ENCODE results near the gene MYO7A.

DNA sequence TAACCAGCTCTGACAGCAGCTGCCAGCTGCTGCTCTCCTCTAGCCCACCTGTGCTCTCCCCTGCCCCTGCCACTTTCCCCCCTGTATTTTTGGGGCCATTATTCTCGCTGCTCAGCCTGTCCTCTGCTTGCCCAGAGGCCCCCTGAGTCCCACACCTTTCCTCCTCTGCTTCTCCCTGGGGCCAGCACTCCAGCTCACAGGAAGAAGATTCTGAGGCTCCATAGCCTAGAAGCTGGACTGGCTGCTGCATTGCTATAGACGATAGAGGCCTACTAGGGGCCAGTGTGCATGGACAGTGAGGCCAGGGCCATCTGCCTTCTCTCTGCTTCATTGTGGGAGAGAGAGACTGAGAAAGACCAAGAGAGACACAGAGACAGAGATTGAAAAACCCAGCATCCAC, 24.7 kb upstream of the MYO7A start:
- TF ChIP-seq CTCF (conservative IDR thresholded peaks at IDR 0.05; ENCODE audit: low read depth in 2 of 2) (no peak), EZH2 (IDR thresholded peaks at IDR 0.05; ENCODE audit: low read depth, unreplicated experiment) (no peak), POLR2AphosphoS5 (IDR thresholded peaks at IDR 0.05; ENCODE audit: low read depth) (no peak), NANOG (IDR thresholded peaks at IDR 0.05; ENCODE audit: borderline replicate concordance) (no peak), EZH2phosphoT487 (IDR thresholded peaks at IDR 0.05; ENCODE audit: unreplicated experiment) (no peak), CREB1 (CRISPR knock-in tag; IDR thresholded peaks at IDR 0.05; ENCODE audit: low read depth) (no peak), JUNB (IDR thresholded peaks at IDR 0.05; ENCODE audit: unreplicated experiment) (no peak), STAT1 (IDR thresholded peaks at IDR 0.05; ENCODE audit: unreplicated experiment) (no peak), ETS1 (IDR thresholded peaks at IDR 0.05) (no peak), ZNF331 (CRISPR knock-in tag; IDR thresholded peaks at IDR 0.05; ENCODE audit: low read depth) (no peak), ZNF114 (CRISPR knock-in tag; IDR thresholded peaks at IDR 0.05) (no peak)
- TF ChIP-seq, protein P1, sequence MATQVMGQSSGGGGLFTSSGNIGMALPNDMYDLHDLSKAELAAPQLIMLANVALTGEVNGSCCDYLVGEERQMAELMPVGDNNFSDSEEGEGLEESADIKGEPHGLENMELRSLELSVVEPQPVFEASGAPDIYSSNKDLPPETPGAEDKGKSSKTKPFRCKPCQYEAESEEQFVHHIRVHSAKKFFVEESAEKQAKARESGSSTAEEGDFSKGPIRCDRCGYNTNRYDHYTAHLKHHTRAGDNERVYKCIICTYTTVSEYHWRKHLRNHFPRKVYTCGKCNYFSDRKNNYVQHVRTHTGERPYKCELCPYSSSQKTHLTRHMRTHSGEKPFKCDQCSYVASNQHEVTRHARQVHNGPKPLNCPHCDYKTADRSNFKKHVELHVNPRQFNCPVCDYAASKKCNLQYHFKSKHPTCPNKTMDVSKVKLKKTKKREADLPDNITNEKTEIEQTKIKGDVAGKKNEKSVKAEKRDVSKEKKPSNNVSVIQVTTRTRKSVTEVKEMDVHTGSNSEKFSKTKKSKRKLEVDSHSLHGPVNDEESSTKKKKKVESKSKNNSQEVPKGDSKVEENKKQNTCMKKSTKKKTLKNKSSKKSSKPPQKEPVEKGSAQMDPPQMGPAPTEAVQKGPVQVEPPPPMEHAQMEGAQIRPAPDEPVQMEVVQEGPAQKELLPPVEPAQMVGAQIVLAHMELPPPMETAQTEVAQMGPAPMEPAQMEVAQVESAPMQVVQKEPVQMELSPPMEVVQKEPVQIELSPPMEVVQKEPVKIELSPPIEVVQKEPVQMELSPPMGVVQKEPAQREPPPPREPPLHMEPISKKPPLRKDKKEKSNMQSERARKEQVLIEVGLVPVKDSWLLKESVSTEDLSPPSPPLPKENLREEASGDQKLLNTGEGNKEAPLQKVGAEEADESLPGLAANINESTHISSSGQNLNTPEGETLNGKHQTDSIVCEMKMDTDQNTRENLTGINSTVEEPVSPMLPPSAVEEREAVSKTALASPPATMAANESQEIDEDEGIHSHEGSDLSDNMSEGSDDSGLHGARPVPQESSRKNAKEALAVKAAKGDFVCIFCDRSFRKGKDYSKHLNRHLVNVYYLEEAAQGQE (IDR thresholded peaks at IDR 0.05; ENCODE audit: unreplicated experiment), result no peak
- TF ChIP-seq, protein P2, sequence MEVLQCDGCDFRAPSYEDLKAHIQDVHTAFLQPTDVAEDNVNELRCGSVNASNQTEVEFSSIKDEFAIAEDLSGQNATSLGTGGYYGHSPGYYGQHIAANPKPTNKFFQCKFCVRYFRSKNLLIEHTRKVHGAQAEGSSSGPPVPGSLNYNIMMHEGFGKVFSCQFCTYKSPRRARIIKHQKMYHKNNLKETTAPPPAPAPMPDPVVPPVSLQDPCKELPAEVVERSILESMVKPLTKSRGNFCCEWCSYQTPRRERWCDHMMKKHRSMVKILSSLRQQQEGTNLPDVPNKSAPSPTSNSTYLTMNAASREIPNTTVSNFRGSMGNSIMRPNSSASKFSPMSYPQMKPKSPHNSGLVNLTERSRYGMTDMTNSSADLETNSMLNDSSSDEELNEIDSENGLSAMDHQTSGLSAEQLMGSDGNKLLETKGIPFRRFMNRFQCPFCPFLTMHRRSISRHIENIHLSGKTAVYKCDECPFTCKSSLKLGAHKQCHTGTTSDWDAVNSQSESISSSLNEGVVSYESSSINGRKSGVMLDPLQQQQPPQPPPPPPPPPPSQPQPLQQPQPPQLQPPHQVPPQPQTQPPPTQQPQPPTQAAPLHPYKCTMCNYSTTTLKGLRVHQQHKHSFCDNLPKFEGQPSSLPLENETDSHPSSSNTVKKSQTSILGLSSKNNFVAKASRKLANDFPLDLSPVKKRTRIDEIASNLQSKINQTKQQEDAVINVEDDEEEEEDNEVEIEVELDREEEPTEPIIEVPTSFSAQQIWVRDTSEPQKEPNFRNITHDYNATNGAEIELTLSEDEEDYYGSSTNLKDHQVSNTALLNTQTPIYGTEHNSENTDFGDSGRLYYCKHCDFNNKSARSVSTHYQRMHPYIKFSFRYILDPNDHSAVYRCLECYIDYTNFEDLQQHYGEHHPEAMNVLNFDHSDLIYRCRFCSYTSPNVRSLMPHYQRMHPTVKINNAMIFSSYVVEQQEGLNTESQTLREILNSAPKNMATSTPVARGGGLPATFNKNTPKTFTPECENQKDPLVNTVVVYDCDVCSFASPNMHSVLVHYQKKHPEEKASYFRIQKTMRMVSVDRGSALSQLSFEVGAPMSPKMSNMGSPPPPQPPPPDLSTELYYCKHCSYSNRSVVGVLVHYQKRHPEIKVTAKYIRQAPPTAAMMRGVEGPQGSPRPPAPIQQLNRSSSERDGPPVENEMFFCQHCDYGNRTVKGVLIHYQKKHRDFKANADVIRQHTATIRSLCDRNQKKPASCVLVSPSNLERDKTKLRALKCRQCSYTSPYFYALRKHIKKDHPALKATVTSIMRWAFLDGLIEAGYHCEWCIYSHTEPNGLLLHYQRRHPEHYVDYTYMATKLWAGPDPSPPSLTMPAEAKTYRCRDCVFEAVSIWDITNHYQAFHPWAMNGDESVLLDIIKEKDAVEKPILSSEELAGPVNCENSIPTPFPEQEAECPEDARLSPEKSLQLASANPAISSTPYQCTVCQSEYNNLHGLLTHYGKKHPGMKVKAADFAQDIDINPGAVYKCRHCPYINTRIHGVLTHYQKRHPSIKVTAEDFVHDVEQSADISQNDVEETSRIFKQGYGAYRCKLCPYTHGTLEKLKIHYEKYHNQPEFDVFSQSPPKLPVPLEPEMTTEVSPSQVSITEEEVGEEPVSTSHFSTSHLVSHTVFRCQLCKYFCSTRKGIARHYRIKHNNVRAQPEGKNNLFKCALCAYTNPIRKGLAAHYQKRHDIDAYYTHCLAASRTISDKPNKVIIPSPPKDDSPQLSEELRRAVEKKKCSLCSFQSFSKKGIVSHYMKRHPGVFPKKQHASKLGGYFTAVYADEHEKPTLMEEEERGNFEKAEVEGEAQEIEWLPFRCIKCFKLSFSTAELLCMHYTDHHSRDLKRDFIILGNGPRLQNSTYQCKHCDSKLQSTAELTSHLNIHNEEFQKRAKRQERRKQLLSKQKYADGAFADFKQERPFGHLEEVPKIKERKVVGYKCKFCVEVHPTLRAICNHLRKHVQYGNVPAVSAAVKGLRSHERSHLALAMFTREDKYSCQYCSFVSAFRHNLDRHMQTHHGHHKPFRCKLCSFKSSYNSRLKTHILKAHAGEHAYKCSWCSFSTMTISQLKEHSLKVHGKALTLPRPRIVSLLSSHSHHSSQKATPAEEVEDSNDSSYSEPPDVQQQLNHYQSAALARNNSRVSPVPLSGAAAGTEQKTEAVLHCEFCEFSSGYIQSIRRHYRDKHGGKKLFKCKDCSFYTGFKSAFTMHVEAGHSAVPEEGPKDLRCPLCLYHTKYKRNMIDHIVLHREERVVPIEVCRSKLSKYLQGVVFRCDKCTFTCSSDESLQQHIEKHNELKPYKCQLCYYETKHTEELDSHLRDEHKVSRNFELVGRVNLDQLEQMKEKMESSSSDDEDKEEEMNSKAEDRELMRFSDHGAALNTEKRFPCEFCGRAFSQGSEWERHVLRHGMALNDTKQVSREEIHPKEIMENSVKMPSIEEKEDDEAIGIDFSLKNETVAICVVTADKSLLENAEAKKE (CRISPR knock-in tag; IDR thresholded peaks at IDR 0.05), result no peak
